Nephron progenitor cell (in vitro differentiated cells): ENCODE measurements around the gene SPRR2B.

Experiments
- DNase-seq: peaks from one replicate; pipeline ENCODE4 v3.0.0; 2021
- H3K27ac Mint-ChIP-seq: 2 replicates; pipeline ENCODE4 v1.8.0; 2021; ENCODE audit warnings: mild to moderate bottlenecking, moderate library complexity, mixed read lengths
- H3K27me3 Mint-ChIP-seq: 2 replicates; pipeline ENCODE4 v1.8.0; 2021; ENCODE audit warnings: mild to moderate bottlenecking, low read depth, mixed read lengths; ENCODE audit not compliant: poor library complexity
- H3K36me3 Mint-ChIP-seq: 2 replicates; pipeline ENCODE4 v1.8.0; 2021; ENCODE audit warnings: low read depth, mixed read lengths
- H3K4me1 Mint-ChIP-seq: 2 replicates; pipeline ENCODE4 v1.8.0; 2021; ENCODE audit warnings: mixed read lengths
- H3K4me3 Mint-ChIP-seq: 2 replicates; pipeline ENCODE4 v1.8.0; 2021; ENCODE audit warnings: mild to moderate bottlenecking, moderate library complexity, mixed read lengths
- H3K9me3 Mint-ChIP-seq: 2 replicates; pipeline ENCODE4 v1.8.0; 2021; ENCODE audit warnings: mild to moderate bottlenecking, moderate library complexity, mixed read lengths
- TF ChIP-seq, protein P1 (sequence below): fragments of 200-600 bp; sonication (generic); IDR thresholded peaks from 2 replicates; pipeline ENCODE4 v1.5.0; 2021; ENCODE audit warnings: antibody characterized with exemption

The SPRR2B gene

GRCh38 chr1:153049211-153049610, 22.2 kb downstream of the SPRR2B start:
- no peak overlapping the region for H3K4me3 Mint-ChIP-seq
- H3K9me3 Mint-ChIP-seq = peaks cover 46% of the 10 kb centered on the region

GRCh38 chr1:153040950-153041631, 30.3 kb downstream of the SPRR2B start, which contains the start of gene SPRR2D:
Gene SPRR2D, minus strand, starts transcription at chr1:153041120. Its CDS starts 774 bp downstream, at chr1:153040346.
- TF ChIP-seq, protein P1, sequence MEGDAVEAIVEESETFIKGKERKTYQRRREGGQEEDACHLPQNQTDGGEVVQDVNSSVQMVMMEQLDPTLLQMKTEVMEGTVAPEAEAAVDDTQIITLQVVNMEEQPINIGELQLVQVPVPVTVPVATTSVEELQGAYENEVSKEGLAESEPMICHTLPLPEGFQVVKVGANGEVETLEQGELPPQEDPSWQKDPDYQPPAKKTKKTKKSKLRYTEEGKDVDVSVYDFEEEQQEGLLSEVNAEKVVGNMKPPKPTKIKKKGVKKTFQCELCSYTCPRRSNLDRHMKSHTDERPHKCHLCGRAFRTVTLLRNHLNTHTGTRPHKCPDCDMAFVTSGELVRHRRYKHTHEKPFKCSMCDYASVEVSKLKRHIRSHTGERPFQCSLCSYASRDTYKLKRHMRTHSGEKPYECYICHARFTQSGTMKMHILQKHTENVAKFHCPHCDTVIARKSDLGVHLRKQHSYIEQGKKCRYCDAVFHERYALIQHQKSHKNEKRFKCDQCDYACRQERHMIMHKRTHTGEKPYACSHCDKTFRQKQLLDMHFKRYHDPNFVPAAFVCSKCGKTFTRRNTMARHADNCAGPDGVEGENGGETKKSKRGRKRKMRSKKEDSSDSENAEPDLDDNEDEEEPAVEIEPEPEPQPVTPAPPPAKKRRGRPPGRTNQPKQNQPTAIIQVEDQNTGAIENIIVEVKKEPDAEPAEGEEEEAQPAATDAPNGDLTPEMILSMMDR = no peak
- DNase-seq = no peak
- Mint-ChIP-seq H3K4me3 (no peak within 1 kb of the TSS), H3K4me1 (no peaks in the 10 kb centered on the region), H3K27ac (no peak within 1 kb of the TSS), H3K27me3 (peaks cover 4% of the 10 kb centered on the region), H3K36me3 (no peaks in the 10 kb centered on the region), H3K9me3 (peaks cover 10% of the 10 kb centered on the region)

More at GRCh38 chr1:153049211-153049610, 22.2 kb downstream of the SPRR2B start:
- no peak for DNase-seq
- Mint-ChIP-seq H3K36me3 (no peaks in the 10 kb centered on the region), H3K4me1 (no peaks in the 10 kb centered on the region), H3K27ac (no peak overlapping the region), H3K27me3 (peaks cover 4% of the 10 kb centered on the region)
- TF ChIP-seq, protein P1 = no peak

- no peak overlapping the region for H3K4me3 Mint-ChIP-seq
- H3K27me3 Mint-ChIP-seq = peaks cover 7% of the 10 kb centered on the region
- no peak overlapping the region for H3K27ac Mint-ChIP-seq
- no peaks in the 10 kb centered on the region for H3K36me3 Mint-ChIP-seq
- no peak for DNase-seq
- TF ChIP-seq, protein P1 = no peak
- peaks cover 9% of the 10 kb centered on the region for H3K9me3 Mint-ChIP-seq
- no peaks in the 10 kb centered on the region for H3K4me1 Mint-ChIP-seq
These were observed 36.2 kb downstream of the SPRR2B start for GRCh38 chr1:153035211-153035610.

GRCh38 chr1:153032677-153033308, 38.6 kb downstream of the SPRR2B start:
- peaks cover 7% of the 10 kb centered on the region for H3K27me3 Mint-ChIP-seq
- peaks cover 15% of the 10 kb centered on the region for H3K9me3 Mint-ChIP-seq
- H3K36me3 Mint-ChIP-seq = no peaks in the 10 kb centered on the region
- TF ChIP-seq, protein P1 = no peak
- H3K27ac Mint-ChIP-seq = no peak overlapping the region
- no peaks in the 10 kb centered on the region for H3K4me1 Mint-ChIP-seq
- H3K4me3 Mint-ChIP-seq = no peak overlapping the region
- peak; percentile 30 for DNase-seq

DNA sequence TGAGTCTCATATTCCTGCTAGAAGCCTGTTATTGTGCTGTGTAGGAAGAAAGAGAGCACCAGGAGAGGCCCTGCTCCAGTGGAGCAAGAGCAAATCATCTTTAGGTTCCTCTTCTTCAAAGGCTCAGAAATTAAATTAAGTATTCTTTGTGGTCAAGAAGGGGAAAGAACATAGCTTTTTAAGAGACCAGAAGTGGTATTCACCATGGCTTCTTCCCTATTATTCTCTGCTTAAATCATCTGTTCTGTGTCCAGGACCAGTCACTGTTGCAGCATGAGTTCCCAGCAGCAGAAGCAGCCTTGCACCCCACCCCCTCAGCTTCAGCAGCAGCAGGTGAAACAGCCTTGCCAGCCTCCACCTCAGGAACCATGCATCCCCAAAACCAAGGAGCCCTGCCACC, 39.3 kb downstream of the SPRR2B start:
- H3K27ac Mint-ChIP-seq = no peak overlapping the region
- H3K27me3 Mint-ChIP-seq = peaks cover 7% of the 10 kb centered on the region
- H3K36me3 Mint-ChIP-seq = no peaks in the 10 kb centered on the region
- no peaks in the 10 kb centered on the region for H3K4me1 Mint-ChIP-seq
- DNase-seq = no peak
- peaks cover 10% of the 10 kb centered on the region for H3K9me3 Mint-ChIP-seq
- TF ChIP-seq, protein P1 = no peak
- no peak overlapping the region for H3K4me3 Mint-ChIP-seq
